HG02642 (cell line): Measurements from ENCODE around the gene OR7A5.
"Not testable (repeated sequence)": the region's sequence is repeated elsewhere in the genome, so short reads cannot be mapped to it uniquely, and the experiment has no call there.

Source experiments
- ATAC-seq: cut with Tn5 transposase; IDR thresholded peaks from one replicate; pipeline ENCODE4 v1.9.1; 2021; ENCODE audit warnings: mild to moderate bottlenecking; ENCODE audit not compliant: unreplicated experiment, poor library complexity

Gene OR7A5

GRCh38 chr19:14785102-14785793 is 49.7 kb downstream of the OR7A5 start:
- ATAC-seq: not testable (repeated sequence)

GRCh38 chr19:14784730-14785101 is 50.3 kb downstream of the OR7A5 start:
- not testable (repeated sequence) for ATAC-seq

DNA sequence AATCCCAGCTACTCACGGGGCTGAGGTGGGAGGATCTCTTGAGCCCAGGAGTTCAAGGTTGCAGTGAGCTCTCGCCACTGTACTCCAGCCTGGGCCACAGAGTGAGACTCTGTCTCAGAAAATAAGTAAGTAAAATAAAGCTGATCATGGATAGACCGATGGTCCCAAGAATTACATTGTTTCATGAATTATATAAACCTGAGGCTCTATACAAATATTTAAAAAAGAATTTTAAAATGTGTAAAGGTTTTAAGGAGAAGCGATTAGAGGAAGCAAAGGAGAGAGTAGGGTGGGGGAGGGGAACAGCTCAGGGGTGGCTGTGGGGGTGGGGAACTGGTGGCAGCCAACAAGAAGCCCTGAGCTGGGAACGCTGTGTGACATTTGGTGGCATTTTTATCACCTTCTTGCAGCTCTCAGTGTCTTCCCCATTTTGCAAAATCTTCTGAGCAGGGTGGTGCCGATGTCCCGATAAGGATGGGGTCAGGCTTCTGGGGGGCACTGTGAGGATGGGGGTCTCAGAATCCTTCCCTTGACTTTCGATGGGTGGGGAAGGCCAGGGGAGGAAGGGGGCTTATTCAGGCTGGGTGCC is 51.5 kb downstream of the OR7A5 start:
- ATAC-seq: not testable (repeated sequence)

- no peak for ATAC-seq
Measured at GRCh38 chr19:14782626-14783409, 52.2 kb downstream of the OR7A5 start.

GRCh38 chr19:14781713-14782536 is 53.1 kb downstream of the OR7A5 start:
- not testable (repeated sequence) for ATAC-seq

- not testable (repeated sequence) for ATAC-seq
Measured at GRCh38 chr19:14780622-14781225, 54.3 kb downstream of the OR7A5 start.

GRCh38 chr19:14779151-14779550 is 55.8 kb downstream of the OR7A5 start:
- ATAC-seq: no peak

- not testable (repeated sequence) for ATAC-seq
Measured at GRCh38 chr19:14778110-14778845, 56.7 kb downstream of the OR7A5 start, which contains the start of gene ADGRE2. Gene ADGRE2 (minus strand): TSS chr19:14778560. CDS start chr19:14776756, 1,804 bp downstream.

DNA sequence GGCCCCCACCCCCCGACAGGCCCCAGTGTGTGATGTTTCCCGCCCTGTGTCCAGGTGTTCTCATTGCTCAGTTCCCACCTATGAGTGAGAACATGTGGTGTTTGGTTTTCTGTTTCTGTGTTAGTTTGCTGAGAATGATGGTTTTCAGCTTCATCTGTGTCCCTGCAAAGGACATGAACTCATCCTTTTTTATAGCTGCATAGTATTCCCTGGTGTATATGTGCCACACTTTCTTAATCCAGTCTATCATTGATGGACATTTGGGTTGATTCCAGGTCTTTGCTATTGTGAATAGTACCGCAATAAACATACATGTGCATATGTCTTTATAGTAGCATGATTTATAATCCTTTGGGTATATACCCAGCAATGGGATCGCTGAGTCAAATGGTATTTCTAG is 57.3 kb downstream of the OR7A5 start:
- not testable (repeated sequence) for ATAC-seq
